Stimulated activated CD8-positive, alpha-beta memory T cell treated with anti-CD3 and anti-CD28 coated beads, Interleukin-12 subunit alpha, Interleukin-12 subunit beta, amount 100 ng/mL, for 24 hours (primary cell): ENCODE measurements around the gene FREM1.
A peak's percentile ranks its signal among the peaks of the same experiment; 100 is the strongest.

ENCODE experiments used
- DNase-seq: peaks from one replicate; pipeline ENCODE4 v3.0.0-alpha.2; 2020; ENCODE audit errors: extremely low read depth

The FREM1 gene

GRCh38 chr9:14869671-14870070, 40.6 kb downstream of the FREM1 start:
- no peak for DNase-seq

GRCh38 chr9:14868772-14869583, 41.2 kb downstream of the FREM1 start:
- no peak for DNase-seq

DNA sequence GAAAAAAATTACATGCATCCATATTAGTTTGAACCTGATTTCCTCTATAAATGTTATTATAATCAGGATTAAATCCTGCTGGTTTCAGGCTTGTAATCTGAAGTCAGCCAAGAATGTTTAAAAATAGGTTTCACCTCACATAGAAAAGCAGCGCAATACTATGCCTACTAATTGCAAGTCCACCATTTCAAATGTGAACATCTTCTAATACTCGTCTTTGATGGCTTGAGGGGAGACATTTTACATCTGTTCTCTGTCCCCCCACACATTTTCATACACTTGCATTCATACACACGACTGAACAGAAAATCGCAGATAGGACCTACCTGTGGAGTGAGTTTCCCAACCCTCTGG, 41.8 kb downstream of the FREM1 start:
- no peak for DNase-seq

GRCh38 chr9:14866200-14866749, 44.0 kb downstream of the FREM1 start:
- DNase-seq = no peak

- DNase-seq = no peak
Observed at GRCh38 chr9:14864309-14864708, 45.9 kb downstream of the FREM1 start.

- no peak for DNase-seq
Observed at GRCh38 chr9:14863402-14863801, 46.8 kb downstream of the FREM1 start.

- DNase-seq = no peak
Observed at GRCh38 chr9:14857449-14858305, 52.6 kb downstream of the FREM1 start.

DNA sequence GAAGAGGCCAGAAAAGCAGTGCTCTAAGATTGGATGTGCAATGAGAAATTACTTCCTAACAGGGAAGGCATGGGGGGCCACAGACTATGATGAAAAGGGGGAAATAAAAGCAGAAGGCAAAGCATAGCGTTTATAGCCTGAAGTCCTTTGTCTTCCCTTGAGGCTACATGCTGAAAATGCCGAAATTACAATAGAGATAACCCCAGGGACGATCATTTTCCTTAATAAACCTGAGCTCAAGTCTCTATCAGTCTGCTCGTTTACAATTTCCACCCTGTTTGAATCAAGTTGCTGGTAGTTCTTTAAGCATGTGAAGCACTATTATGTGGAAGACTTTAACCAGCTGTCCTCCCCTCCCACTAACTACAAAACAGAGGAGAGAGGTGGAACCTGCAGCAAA, 60.4 kb downstream of the FREM1 start:
- no peak for DNase-seq

DNA sequence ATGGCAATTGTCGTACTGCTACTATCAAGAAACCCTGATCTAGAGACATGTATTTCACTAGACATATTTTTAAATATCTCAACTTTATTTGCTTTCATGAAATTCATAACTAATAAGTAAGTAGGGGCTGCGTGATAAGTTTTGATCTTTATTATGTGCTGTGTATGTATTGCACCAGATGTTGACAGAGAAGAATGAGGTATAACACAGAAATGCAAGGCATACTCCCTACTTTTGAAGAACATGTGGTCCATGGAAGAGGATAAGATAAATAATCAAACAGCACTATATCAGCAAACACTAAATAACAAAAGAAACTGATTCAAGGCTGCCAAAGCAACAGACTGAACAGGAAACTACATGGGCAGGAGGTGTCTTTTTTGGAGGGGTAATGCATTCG, 60.9 kb downstream of the FREM1 start:
- no peak for DNase-seq

- DNase-seq = peak; percentile 12
Observed at GRCh38 chr9:14846871-14847311, 63.3 kb downstream of the FREM1 start.

- no peak for DNase-seq
Observed at GRCh38 chr9:14843163-14843562, 67.1 kb downstream of the FREM1 start.

DNA sequence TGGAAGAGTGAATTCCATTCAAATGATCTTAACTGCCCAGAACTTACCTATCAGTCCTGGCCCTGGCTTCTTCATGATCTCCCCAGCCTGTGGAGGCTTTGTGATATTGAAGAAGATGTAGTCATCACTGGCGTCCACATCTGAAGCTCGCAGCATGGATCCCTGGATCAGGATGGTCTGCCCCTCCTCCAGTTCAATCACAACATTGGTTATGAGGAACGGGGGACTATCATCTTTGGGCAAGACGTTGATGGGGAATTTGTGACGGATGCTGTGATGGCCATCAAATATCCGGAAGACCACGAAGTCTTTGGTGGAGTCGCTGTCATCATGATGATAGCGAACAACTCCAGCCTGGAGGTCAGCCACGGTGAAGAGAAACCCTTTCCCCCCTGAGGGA, 68.0 kb downstream of the FREM1 start:
- no peak for DNase-seq

DNA sequence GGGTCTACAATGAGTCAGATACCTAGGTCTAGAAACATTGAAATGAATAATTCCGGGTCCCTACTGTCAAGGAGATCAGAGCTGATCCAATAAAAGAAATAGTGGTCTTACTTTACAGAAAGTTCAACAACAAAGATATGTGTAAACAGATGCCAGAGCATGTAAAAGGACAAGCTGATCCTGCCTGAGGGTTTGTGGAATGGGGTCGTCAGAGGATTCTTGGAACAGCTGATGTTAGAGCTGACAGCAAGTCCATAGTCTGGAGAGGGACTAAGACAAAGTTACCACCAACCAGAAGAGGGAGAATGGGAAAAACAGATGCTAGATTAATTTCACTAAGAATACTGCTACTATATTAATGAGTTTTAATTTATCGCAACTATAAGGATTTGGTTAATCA, 71.5 kb downstream of the FREM1 start:
- DNase-seq = no peak

- no peak for DNase-seq
Observed at GRCh38 chr9:14836885-14837284, 73.3 kb downstream of the FREM1 start.

- DNase-seq = no peak
Observed at GRCh38 chr9:14831661-14832060, 78.6 kb downstream of the FREM1 start.

DNA sequence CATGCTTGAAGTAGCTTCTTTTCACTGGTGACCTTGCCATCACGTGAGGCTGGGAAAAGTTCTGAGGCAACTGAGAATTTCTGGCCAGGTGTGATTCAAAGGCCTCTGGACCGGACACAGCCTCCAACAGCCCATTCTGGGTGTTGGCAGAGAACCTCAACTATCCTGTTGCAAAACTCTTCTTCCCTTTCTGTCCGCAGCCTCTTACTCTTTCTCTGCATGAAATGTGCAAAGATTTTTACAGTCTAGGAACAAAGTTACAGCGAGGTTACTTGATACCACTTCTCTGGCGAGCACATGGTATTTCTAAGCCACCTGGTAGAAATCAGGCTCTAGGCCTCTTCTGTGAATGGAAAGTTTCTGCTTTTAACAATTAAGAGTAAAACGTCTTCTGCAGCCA, 79.2 kb downstream of the FREM1 start:
- DNase-seq = no peak

DNA sequence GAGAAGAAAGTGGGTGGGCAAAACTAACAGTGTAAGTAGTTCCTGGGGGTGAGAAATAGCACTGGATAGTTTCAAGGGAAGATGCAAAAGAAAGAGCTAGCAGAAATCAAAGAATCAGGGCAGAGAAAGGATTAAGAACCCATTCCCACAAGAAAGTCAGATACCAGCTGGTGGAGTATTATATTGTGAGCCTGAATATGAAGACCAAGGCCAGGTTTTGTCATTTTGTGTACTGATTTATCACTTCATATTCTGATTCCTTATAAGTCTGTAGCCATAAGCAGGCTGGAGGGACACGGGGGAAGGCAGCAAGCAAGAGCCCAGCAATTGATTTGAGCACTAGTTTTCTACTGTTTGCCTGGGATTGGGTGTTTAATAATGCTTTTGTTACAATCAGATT, 80.2 kb downstream of the FREM1 start:
- DNase-seq = no peak

GRCh38 chr9:14829204-14829603, 81.0 kb downstream of the FREM1 start:
- DNase-seq = no peak

DNA sequence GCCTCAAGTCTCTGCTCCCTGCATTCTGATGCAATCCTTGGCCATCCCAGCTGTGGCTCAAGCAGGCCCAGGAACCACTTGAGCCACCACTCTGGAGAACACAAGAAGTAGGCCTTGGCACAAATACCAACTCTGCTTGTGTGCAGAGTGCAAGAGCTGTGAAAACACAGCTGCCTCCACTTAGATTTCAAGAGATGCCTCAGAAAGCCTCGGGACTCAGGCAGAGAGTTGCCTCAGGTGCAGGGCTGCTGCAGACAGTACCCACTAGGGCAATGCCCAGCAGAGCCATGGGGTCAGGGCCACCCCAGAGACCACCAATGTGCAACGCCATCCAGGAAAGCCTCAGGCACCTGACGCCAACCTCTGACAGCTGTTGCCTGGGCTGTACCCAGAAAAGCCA, 82.4 kb downstream of the FREM1 start:
- no peak for DNase-seq

- DNase-seq = no peak
Observed at GRCh38 chr9:14824481-14824880, 85.7 kb downstream of the FREM1 start.

- DNase-seq = no peak
Observed at GRCh38 chr9:14823800-14824199, 86.4 kb downstream of the FREM1 start.

DNA sequence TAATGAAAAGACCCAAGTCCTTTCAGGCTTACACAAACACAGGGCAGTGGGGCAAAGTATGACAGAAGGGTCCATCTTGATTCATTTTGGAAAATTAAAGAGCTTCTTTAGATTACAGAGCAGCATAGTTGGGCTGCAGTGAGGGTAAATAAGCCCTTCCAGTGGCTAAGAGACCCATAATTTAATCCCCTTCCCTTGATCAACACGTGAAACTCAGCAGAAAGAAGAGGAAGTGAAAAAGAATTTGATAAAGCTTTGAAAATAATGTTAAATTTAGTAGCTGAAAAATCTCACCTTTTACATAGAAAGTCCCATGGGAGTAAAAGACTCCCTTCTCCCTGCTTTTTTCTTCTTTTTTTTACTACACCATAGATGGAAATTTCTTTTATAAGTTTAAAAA, 87.6 kb downstream of the FREM1 start:
- DNase-seq = no peak

DNA sequence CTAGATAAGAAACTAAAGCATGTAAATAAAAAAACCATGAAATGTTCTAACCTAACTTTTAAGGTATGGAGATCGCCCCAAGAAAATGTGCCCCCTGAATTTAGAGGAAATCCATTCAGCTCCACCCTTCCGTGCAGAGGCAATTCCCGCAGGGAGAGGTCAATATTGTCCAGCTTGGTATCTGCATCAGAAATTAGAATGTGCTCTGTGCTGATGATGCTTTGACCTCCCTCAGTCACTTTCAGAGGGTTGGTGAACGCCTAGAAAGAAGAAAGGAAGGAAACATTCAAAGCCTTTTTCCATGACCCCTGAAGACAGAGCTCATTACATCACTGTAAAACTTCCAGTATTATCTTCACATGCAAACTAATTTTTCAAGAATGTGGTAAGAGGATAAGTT, 91.0 kb downstream of the FREM1 start:
- DNase-seq = no peak
